Keratinocyte (primary cell): ENCODE data around the gene TASOR. TPM values are rescaled to one million over a fixed set of nuclear protein-coding genes. Genes with fewer than 3 reads are reported as not detected.

Source experiments
- DNase-seq: peaks from one replicate; pipeline ENCODE4 v3.0.0-alpha.2; 2011; ENCODE audit warnings: low read depth, missing footprints, low spot score
- FAIRE-seq: peaks from 2 replicates; lab custom pipeline; 2011; peaks lifted over from hg19 to GRCh38; lab: Jason Lieb, UNC
- H2AFZ ChIP-seq: 2 replicates; pipeline ENCODE4 v1.6.0; 2012; ENCODE audit warnings: low read length, control low read depth, inconsistent platforms; ENCODE audit not compliant: control insufficient read depth
- H3K27ac ChIP-seq: 2 replicates; pipeline ENCODE4 v1.5.1; 2011; ENCODE audit warnings: low read length; ENCODE audit not compliant: control insufficient read depth, insufficient read depth
- H3K27me3 ChIP-seq: 3 replicates; pipeline ENCODE4 v1.6.0; 2011; ENCODE audit warnings: low read length; ENCODE audit not compliant: control insufficient read depth, insufficient read depth; ENCODE audit errors: extremely low read depth
- H3K36me3 ChIP-seq, 2 experiments: 2 replicates in 1 of 2; 3 replicates in 1 of 2; pipeline ENCODE4 v1.5.1; 2011; ENCODE audit warnings: low read length in 2 of 2, mild to moderate bottlenecking in 1 of 2; ENCODE audit not compliant: control insufficient read depth in 2 of 2, insufficient read depth in 2 of 2; ENCODE audit errors: extremely low read depth in 1 of 2
- H3K4me1 ChIP-seq: 3 replicates; pipeline ENCODE4 v1.5.1; 2011; ENCODE audit warnings: low read length; ENCODE audit not compliant: control insufficient read depth, insufficient read depth; ENCODE audit errors: extremely low read depth
- H3K4me2 ChIP-seq: 3 replicates; pipeline ENCODE4 v1.6.0; 2011; ENCODE audit warnings: low read depth, low read length; ENCODE audit not compliant: control insufficient read depth, insufficient read depth; ENCODE audit errors: extremely low read depth
- H3K4me3 ChIP-seq, 3 experiments: fragments of 200-600 bp in 1 of 3; sonication (generic) in 1 of 3; 2 replicates in 2 of 3; 3 replicates in 1 of 3; pipeline ENCODE4 v1.5.1; 2011 to 2016; ENCODE audit warnings: low read length in 3 of 3, mild to moderate bottlenecking in 3 of 3, control low read depth in 2 of 3, inconsistent platforms in 1 of 3, low read depth in 1 of 3, mixed read lengths in 1 of 3, mixed run types in 1 of 3, moderate library complexity in 1 of 3; ENCODE audit not compliant: control insufficient read depth in 2 of 3, insufficient read depth in 2 of 3; ENCODE audit errors: extremely low read depth in 1 of 3
- H3K79me2 ChIP-seq: 2 replicates; pipeline ENCODE4 v1.6.0; 2012; ENCODE audit warnings: low read length; ENCODE audit not compliant: control insufficient read depth, insufficient read depth
- H3K9ac ChIP-seq: 3 replicates; pipeline ENCODE4 v1.6.0; 2011; ENCODE audit warnings: low read length; ENCODE audit not compliant: control insufficient read depth, insufficient read depth; ENCODE audit errors: extremely low read depth
- H3K9me1 ChIP-seq: 3 replicates; pipeline ENCODE4 v1.6.0; 2011; ENCODE audit warnings: low read length; ENCODE audit not compliant: control insufficient read depth, insufficient read depth; ENCODE audit errors: extremely low read depth
- H3K9me3 ChIP-seq: 2 replicates; pipeline ENCODE4 v1.5.1; 2012; ENCODE audit warnings: low read depth, low read length; ENCODE audit not compliant: control insufficient read depth
- H4K20me1 ChIP-seq: 3 replicates; pipeline ENCODE4 v1.6.0; 2011; ENCODE audit warnings: low read length; ENCODE audit not compliant: control insufficient read depth, insufficient read depth; ENCODE audit errors: extremely low read depth
- EZH2 ChIP-seq: IDR thresholded peaks from one replicate; pipeline ENCODE4 v1.6.1; 2012; ENCODE audit warnings: inconsistent platforms, mild to moderate bottlenecking, low read length, moderate library complexity
- dilution Hi-C: fragments of 300-500 bp; cut with MboI; formaldehyde crosslinking; loops from one replicate; pipeline ENCODE4 v1.7.0; 2020; ENCODE audit warnings: low sequenced_read_pairs; ENCODE audit not compliant: extremely low pct_ligation_motif_present
- polyA plus RNA-seq, 5 experiments: library from polyadenylated mRNA; depleted of rRNA in 3 of 5; stranded (reverse) in 3 of 5; stranded (forward) in 1 of 5; unstranded in 1 of 5; fragments of >200 nt; gene quantifications; 1 replicate in 1 of 5; 2 replicates in 3 of 5; 3 replicates in 1 of 5; pipeline versions ENCODE4 v1.2.1 to v1.2.3, GENCODE V29; 2011 to 2012; ENCODE audit warnings: missing spikeins in 2 of 5, low read depth in 1 of 5, low replicate concordance in 1 of 5
- TF ChIP-seq, protein P1 (sequence below), 3 experiments: IDR thresholded peaks in 1 of 3; conservative IDR thresholded peaks in 1 of 3; optimal IDR thresholded peaks in 1 of 3; 2 replicates in 2 of 3; 3 replicates in 1 of 3; pipeline versions ENCODE3 to v1.5.1; 2011; ENCODE audit warnings: low read length in 3 of 3, mild to moderate bottlenecking in 3 of 3, moderate library complexity in 2 of 3, control low read depth in 1 of 3, inconsistent platforms in 1 of 3; ENCODE audit not compliant: insufficient read depth in 2 of 3; ENCODE audit errors: extremely low read depth in 1 of 3

TASOR gene
- polyA plus RNA-seq, 1 donor (not counting 4 experiments of a cell fraction or from before 2014, with no cell fraction given) = 38.6 TPM

DNA sequence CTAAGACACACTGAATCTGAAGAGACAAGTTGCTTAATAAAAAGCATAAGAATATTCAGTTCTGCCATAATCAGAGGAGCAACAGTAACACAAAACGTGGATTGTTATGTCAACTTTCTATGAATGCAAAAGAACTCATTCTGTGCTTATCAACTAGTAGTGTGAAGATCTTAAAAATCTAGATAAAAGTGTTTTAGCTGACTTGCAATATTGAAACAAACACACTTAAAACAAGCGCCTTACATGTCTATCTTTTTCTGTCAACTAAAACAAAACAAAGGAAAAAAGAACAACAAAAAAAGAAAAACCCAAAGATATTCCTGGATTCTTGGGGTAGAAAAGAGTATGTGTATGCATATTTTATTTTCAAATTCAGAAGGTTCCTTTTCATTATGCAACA is 37.7 kb downstream of the TASOR start:
- no peak for DNase-seq
- no peak overlapping the region for H2AFZ ChIP-seq
- no peaks in the 10 kb centered on the region for H3K4me1 ChIP-seq
- dilution Hi-C loops = no loop called here
- H4K20me1 ChIP-seq = no peaks in the 10 kb centered on the region
- H3K4me3 ChIP-seq = no peak overlapping the region
- TF ChIP-seq, protein P1, sequence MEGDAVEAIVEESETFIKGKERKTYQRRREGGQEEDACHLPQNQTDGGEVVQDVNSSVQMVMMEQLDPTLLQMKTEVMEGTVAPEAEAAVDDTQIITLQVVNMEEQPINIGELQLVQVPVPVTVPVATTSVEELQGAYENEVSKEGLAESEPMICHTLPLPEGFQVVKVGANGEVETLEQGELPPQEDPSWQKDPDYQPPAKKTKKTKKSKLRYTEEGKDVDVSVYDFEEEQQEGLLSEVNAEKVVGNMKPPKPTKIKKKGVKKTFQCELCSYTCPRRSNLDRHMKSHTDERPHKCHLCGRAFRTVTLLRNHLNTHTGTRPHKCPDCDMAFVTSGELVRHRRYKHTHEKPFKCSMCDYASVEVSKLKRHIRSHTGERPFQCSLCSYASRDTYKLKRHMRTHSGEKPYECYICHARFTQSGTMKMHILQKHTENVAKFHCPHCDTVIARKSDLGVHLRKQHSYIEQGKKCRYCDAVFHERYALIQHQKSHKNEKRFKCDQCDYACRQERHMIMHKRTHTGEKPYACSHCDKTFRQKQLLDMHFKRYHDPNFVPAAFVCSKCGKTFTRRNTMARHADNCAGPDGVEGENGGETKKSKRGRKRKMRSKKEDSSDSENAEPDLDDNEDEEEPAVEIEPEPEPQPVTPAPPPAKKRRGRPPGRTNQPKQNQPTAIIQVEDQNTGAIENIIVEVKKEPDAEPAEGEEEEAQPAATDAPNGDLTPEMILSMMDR (optimal IDR thresholded peaks at IDR 0.05 in 1 of 3, IDR thresholded peaks at IDR 0.05 in 1 of 3, conservative IDR thresholded peaks at IDR 0.05 in 1 of 3; ENCODE audit: extremely low read depth in 1 of 3, insufficient read depth in 2 of 3, low read length in 3 of 3) = no peak
- TF ChIP-seq EZH2 = no peak
- H3K79me2 ChIP-seq = peaks cover 2% of the 10 kb centered on the region
- no peaks in the 10 kb centered on the region for H3K9me3 ChIP-seq
- no peak overlapping the region for H3K9ac ChIP-seq
- no peak overlapping the region for H3K4me2 ChIP-seq
- H3K36me3 ChIP-seq = peaks cover 7 to 14% of the 10 kb centered on the region in 2 experiments
- no peak overlapping the region for H3K27ac ChIP-seq
- no peaks in the 10 kb centered on the region for H3K9me1 ChIP-seq
- H3K27me3 ChIP-seq = no peaks in the 10 kb centered on the region
- no peak for FAIRE-seq

DNA sequence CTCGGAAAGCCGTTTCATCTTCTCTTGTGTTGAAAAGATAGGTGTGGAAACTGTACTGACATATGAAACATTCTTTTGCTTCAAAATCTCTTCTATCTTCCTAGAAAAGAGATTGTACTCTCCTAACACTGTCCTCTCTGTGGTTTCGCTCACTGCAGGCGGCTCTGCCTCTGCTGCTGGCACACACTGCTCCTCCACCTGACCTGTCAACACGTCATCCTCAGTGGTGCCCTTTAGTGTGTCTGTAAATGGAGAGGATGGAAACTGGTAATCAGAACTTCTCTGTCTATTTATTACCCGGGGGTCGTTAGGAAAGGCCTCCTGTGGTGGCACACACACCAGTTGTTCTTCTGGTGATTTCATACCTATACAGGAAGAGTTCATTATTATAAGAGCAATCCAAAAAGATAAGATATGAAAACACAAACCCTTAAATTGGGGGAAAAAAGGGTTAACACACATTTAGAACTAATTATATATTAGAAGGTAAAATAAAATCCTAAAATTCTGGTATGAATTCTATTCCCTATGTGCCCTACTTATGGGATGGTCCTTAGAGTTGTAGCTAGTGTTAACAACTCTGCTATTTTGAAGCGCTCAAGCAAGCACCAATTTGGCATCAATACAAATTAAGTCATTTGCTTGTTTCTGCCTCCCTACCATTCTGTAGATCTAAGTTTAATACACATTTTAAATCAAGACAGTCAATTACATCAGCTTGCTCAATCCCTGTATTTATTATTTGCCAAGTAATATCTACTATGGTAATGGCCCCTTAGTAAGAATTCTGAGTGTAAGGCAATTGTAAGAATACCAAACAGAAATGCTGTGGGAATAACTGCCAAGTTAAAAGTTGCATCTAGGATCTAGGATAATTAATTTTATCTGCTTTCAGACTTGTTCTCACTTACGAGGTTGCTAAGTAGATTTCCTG is 49.2 kb downstream of the TASOR start:
- no peaks in the 10 kb centered on the region for H3K27me3 ChIP-seq
- H3K4me1 ChIP-seq = no peaks in the 10 kb centered on the region
- DNase-seq (no peak), FAIRE-seq (no peak)
- no peaks in the 10 kb centered on the region for H3K79me2 ChIP-seq
- H3K27ac ChIP-seq = no peak overlapping the region
- H3K36me3 ChIP-seq = peaks cover 0 to 9% of the 10 kb centered on the region in 2 experiments
- H3K4me3 ChIP-seq = no peak overlapping the region
- no peak overlapping the region for H3K4me2 ChIP-seq
- no peak overlapping the region for H3K9ac ChIP-seq
- H2AFZ ChIP-seq = no peak overlapping the region
- H3K9me3 ChIP-seq = no peaks in the 10 kb centered on the region
- no peaks in the 10 kb centered on the region for H4K20me1 ChIP-seq
- no peaks in the 10 kb centered on the region for H3K9me1 ChIP-seq
- dilution Hi-C loops = no loop called here
- no peak for TF ChIP-seq EZH2
- TF ChIP-seq, protein P1 (optimal IDR thresholded peaks at IDR 0.05 in 1 of 3, IDR thresholded peaks at IDR 0.05 in 1 of 3, conservative IDR thresholded peaks at IDR 0.05 in 1 of 3; ENCODE audit: extremely low read depth in 1 of 3, insufficient read depth in 2 of 3, low read length in 3 of 3) = no peak

Other genes with a start within 250 kb of the TASOR start
- 0.08 to 0.12 TPM (median 0.10 TPM) in 3 replicates for gene ERC2, start 214.8 kb downstream of the TASOR start, polyA plus RNA-seq
- 5.1 to 11.3 TPM (median 8.0 TPM) in 3 replicates for gene CCDC66, start 126.1 kb downstream of the TASOR start, polyA plus RNA-seq
- 18.6 to 29.9 TPM (median 26.2 TPM) in 3 replicates for gene ARHGEF3, start 118.7 kb upstream of the TASOR start, polyA plus RNA-seq